ENCODE results near the gene INPP5F.
A peak's percentile ranks its signal among the peaks of the same experiment; 100 is the strongest.
"Not testable (repeated sequence)": the region's sequence is repeated elsewhere in the genome, so short reads cannot be mapped to it uniquely, and the experiment has no call there.

INPP5F gene

GRCh38 chr10:119747940-119748339 is 22.1 kb downstream of the INPP5F start:
- DNase-seq: no peak

DNA sequence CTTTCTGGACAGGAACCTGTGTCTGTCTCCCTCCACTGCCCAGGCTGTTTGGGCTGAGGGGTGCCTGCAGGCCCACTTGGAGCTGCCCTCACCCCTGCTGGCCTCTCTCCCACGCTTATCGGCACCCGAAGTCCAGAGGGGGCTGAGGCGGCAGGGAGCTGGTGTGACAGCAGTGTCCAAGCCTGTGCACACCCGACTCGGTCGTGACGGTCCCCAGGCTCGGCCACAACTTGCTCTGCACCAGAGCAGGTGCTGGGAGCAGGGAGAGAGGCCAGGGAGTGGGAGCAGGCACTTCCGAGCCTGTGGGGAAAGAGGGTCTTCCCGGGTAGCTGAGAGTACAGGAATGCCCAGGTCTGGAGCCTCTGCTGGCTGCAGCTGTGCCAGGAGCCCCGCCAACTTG is 23.0 kb downstream of the INPP5F start:
- no peak for DNase-seq

DNA sequence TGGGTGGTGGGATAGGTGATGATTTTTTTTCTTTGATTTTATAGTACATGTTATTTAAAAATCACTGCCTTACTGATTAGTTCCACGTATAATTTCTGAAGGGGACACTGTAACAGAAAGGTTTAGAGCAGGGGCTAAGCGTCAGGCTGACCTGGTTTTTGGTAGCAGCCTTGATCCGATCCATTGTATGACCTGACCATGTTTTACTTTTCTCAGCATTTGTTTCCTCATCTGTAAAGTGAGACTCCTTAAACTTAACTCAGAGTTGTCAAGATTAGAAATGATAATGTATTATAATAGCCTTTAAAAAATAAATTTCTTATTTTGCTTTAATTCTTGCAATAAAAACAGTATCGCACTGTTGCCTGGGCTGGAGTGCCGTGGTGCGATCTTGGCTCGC is 23.6 kb downstream of the INPP5F start:
- no peak for DNase-seq

DNA sequence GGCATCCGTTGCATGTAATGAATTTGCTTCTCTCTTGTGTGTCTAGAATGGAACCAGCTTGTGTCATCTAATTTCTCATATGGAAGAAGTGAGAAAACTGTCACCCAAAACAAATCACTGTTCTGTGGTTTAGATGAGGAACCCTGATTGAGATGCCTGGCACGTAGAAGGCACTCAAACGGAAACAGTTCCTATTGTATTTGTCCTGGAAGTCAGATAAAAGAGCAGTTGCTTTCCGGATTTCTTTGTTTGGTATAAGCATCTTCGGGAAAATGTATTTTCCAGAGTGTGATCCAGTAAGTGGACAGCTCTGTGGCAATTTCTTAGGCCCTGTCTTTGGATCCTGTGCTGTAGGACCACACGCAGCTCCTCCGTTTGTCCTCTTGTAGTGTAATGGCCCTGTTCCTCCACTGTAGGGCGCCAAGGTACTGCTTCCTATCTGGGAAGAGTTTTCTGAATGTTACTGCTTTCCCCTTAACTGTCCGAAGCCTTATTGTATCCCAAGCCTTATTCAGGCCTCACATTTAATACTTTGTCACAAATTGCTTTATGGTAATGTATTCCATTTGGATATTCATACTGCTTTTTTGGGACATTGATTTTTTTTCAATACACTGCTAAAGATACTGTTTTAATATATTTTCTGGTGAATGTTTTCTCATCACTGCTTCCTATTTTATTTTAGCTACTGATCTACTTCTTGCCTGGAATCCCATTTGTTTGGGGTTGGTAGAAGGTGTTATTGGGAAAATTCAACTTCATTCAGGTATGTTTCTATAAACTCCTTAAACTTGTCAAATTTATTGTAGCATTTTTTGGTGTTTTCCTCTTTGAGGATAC is 24.8 kb downstream of the INPP5F start:
- DNase-seq: peak; percentile 36

DNA sequence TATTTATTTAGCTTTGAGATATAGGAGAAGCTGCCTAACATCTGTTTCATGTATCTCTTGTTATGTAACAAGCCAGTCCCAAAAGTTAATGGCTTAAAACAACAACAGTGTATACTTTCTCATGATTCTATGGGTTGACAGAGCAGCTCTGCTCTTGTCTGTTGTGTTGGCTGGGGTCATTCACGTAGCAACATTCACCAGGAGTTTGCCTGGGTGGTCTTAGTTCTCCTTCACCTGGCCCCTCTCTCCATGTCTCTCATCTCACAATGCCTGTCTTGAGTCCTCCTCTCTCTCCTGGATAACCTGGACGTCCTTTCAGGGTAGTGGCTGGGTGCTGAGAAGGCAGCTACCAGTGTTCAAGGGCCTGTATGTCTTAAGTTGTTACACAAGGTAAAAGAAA is 27.5 kb downstream of the INPP5F start:
- DNase-seq: no peak

DNA sequence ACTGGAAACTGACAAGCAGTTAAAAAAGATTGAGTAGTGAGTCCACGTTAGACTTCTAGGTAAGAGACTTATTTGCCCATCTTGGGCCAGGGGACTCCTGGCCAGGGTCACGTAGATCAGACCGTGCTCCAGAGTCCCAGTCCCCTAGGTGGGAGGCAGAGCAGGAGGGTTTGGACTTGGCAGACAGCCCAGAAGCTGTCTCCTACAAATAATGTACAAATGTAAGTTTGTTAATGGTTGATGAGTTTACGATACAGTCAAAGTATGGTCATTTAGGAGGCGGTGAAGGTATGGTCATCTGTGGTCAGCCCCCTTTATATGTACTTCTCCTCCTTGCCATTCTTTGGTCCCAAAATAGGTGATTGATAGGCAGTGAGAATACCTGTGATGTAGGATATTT is 28.2 kb downstream of the INPP5F start:
- DNase-seq: peak; percentile 0

DNA sequence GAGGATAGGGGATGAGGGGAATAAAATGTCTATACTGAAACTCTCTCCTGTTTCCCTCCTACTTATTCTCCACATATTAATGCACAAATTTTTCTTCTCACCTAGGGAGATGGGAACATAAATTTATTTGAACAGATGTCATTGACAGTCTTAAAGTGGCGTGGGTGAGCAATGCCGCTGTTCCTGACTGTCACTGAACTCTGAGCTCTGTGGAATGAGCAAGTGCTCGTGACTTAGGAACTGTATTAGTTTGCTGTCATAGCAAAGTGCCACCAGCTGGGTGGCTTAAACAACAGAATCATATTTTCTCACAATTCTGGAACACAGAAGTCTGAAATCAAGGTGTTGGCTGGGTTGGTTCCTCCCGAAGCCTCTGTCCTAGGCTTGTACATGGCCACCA is 29.1 kb downstream of the INPP5F start:
- no peak for DNase-seq

GRCh38 chr10:119755446-119755845 is 29.6 kb downstream of the INPP5F start:
- no peak for DNase-seq

DNA sequence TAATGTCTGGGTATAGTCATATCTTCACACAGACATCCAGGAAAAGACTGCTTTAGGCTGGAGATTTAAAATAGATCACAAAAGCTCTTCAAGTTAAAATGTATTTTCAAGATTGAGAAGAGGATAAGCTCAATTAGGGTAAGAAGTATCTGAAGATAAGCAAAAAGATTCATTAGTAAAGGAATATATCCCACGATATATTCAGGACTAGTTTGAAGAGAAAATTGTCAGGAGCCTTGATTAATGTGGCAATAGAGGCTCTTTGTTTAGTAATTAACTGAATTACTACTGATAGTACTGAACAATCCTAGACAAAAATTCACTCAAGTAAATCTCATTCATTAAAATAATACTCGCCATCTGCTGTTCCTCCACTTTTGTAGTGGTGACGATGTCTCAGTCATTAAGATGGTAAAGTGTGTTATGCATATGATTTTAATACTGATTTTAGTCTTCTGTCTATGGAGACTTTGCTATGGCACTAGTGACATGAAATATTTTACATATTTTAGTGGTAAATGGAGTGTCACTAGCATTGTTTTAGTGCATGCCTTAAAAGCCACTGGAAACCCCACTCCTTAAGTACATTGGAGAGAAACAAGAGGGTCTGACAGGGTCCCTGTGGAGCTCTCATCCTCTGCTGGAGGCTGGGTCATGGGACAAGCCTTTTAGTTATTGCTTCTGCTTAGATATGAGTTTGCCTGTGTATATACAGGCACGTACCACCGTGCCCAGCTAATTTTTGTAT is 32.8 kb downstream of the INPP5F start:
- no peak for DNase-seq

GRCh38 chr10:119759832-119760231 is 34.0 kb downstream of the INPP5F start:
- no peak for DNase-seq

DNA sequence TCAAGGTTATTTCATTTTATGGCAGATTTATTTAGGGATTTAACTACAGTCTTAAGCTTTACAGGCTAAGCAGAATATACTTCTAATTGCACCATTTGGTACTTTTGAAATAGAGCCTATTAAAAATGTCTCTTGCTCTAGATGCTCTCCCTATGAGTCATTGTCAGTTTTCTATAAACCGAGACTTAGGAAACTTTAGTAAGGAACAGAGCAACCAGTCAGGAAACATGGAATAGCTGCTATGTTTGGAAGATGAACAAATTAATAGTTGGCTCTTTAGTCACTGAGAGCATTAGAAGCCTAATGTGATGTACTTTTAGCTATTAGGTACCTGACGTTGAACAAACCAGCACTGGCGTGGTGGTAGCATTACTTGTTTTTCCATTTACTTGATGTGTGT is 35.3 kb downstream of the INPP5F start:
- no peak for DNase-seq

DNA sequence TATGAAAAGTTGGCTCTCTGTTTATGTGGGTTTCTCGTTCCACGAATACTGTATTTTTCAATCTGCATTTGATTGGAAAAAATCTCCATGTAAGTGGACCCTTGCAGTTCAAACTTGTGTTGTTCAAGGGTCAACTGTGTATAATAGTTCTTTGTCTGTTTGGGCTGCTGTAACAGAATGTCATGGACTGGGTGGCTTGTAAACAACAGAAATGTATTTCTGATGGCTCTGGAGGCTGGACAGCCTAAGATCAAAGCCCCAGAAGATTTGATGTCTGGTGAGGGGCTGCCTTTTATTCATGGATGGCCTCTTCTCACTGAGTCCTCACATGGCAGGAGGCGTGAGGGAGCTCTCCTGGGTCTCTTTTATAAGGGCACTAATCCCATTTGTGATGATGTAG is 36.2 kb downstream of the INPP5F start:
- no peak for DNase-seq

DNA sequence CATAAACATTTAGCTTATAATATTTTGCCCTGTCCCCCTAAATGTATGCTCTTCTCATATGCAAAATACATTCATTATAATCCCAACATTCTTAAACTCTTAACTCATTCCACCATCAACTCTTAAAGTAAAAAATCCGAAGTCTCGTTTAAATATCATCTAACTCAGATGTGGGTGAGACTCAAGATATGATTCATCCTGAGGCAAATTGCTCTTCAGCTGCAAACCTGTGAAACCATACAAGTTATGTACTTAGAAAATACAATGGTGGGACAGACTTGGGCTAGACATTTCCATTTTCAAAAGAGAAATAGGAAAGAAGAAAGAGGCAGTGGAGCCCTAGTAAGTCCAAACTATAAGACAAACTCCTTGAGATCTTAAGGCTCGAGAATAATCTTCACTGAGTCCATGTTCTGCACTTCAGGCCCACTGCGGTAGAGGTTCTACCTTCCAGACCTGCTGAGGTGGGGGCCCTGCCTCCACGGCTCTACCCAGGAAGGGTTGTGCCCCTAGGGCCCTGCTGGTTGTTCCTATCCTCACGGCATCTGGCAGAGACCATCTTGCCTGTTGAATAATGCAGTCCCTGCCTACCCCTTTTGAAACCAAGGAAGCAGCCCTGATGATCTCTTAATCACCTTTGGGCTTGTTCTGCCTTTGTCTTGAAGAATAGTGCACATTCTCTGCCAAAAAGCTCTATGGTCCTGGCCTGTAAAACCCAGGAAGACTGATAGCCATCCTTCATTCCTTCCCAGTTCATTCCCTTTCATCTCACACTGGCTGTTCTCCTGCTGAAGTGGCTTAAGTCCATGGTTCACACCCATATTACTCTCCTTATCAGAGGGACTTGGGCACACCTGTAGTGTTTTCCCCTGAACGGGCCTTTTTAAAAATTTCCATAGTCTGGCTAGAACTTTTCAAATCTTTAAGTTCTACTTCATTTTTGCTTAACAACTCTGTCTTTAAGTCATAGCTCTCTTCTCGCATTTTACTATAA is 37.3 kb downstream of the INPP5F start:
- no peak for DNase-seq

DNA sequence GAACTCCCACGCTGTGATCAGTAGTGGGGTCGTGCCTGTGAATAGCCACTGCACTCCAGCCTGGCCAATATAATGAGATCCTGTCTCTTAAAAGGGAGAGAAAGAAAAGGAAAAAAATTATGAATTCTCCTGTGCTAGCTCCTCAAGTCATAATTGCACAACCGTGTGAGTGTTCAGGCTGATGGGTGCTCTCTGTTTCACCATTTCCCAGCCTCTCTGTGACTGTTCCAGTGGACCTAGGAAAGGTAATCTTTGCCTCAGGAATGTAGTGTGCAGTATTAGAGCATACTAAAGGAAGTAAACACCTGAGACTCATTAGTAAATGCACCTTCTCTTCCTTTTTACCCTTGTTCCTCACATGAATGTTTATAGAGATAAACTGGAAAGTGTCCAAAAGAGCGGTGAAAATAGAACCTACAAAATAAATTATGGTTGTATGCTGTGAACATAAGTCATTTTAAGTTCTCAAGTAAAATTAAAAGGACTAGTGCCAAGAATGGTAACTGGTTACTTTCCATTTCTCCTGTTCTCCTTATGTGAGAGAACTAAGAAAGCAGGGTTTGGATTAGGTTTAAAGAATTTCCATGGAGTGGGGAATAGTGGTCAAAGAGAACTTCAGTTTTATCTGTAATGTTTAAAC is 42.7 kb downstream of the INPP5F start:
- DNase-seq: no peak

- no peak for DNase-seq
These were observed 44.0 kb downstream of the INPP5F start for GRCh38 chr10:119769886-119770285.

- DNase-seq: no peak
These were observed 45.1 kb downstream of the INPP5F start for GRCh38 chr10:119770928-119771327.

GRCh38 chr10:119772334-119772733 is 46.5 kb downstream of the INPP5F start:
- no peak for DNase-seq

DNA sequence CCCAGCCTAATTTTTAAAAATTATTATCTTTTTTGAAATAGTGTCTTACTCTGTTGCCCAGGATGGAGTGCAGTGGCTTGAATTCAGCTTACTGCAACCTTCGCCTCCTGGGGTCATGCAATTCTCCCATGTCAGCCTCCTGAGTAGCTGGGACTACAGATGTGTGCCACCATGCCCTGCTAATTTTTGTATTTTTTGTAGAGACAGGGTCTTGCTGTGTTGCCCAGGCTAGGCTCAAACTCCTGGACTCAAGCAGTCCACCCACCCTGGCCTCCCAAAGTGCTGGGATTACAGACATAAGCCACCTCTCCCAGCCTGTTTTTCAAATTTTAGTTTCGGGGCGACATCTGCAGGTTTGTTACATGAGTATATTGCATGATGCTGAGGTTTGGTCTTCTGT is 47.2 kb downstream of the INPP5F start:
- not testable (repeated sequence) for DNase-seq

DNA sequence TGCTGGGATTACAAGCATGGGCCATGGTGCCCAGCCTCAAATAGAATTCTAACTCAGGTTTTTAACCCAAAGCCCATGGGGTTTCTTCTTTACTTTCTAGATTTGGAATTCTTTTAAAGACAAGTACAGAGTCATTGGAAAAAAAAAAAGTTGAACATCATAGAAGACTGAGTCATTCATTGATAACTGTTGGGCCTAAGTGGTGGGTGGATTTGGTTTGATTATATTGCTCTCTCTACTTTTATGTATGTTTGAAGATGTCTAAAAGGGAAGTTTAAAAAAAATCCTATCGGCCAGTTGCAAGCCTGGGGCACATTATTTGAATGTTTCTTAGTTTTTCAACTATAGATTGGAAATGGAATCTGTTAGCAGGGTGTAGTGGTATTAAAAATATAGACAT is 49.7 kb downstream of the INPP5F start:
- no peak for DNase-seq

DNA sequence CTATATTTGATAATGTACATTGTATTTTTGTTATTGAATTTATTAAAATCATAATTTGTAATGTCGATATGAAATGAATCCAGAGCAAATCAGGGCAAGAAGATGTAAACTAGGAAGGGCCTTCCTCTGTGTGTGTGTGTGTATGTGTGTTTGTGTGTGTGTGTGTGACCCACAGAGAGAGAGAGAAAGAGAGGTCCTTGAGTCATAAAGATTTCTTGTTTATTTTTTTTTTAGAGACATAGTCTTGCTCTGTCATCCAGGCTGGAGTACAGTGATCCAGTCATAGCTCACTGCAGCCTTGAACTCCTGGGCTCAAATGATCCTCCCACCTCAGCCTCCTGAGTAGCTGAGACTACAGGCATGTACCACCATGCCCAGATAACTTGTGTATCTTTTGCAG is 50.7 kb downstream of the INPP5F start:
- DNase-seq: no peak

GRCh38 chr10:119777686-119778085 is 51.8 kb downstream of the INPP5F start:
- no peak for DNase-seq

DNA sequence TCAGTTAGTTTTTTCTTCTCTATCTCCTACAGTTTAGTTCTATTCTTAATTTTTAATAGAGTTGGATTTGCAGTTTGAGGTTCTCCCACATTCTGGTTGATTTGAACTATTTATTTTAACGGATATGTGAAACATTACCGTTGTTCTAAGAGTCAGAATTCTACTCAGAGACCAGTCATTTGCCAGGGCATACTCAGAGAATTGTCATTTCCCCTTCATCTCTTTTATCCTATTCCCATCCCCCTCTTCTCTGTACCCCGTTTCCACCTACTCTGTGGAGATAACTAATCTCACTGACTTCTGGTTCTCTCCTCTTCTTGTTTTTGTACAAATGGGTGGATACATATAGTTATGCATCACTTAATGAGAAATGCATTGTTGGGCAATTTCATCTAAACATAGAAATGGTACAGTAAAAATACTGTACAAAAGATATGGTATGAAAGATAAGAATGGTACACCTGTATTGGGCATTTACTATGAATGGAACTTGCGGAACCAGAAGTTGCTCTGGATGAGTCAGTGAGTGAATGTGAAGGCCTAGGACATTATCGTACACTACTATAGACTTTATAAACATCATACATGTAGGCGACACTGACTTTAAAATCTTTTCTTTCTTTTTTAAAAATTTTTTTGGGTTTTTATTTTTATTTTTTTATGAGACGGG is 53.1 kb downstream of the INPP5F start:
- DNase-seq: no peak

Data from NCI-H345 (cell line).